Measurements from ENCODE around the gene KIAA0825.

Gene KIAA0825

DNA sequence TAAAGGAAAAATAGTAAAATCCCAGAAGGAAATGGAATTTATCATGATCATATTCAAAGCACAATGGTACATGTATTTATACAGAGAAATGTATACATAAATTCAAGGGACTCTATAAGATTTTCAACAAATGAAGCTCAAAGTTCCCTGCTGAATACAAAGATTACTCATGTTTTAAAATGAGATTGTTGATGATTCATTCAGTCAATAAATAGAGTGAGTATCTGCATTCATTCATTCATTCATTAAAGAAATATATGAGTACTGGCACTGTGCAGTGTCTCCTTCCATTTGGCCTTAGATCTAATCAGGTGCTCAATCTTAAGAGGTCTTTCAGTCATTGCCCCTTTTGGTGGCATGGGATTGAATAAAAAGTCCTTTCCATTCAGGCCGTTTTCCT lies 310.0 kb downstream of the KIAA0825 start:
- no peak for DNase-seq (ENCODE audit: low read depth)

DNA sequence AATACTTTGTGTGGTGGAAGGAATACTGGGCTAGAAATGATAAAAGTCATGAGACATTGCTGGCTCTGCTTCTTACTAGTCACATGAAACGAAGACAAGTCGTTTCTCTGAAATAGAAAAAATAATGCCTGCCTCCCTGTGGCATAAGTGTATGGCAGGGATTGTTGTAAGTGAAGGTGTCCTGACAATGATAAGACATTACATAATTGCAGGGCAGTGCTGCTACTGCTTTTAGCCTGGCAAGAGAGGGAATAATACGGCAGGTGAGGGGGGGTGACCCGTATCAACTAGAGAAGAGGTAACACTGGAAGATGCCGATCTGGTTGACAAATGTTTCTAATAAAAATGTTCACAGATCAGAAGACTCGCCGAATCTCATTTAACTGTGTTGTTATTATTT lies 314.3 kb downstream of the KIAA0825 start:
- no peak for DNase-seq (ENCODE audit: low read depth)

DNA sequence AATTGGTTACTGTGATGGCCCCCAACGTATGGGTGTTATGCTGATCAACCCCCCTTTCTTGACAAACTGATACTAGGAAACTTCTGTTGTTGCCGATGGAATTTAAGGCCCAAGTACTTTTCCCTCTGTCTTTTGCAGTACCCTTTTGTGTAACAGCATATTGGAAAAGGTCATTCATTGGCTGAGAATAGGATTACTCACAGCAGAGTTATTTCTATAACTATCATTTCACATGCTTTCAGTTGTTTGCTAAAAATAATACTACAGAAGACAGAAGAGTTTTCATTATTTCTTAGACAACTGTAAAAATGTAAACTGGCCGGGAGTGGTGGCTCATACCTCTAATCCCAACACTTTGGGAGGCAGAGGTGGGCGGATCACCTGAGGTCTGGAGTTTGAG lies 329.5 kb downstream of the KIAA0825 start:
- DNase-seq (ENCODE audit: low read depth), result no peak

DNA sequence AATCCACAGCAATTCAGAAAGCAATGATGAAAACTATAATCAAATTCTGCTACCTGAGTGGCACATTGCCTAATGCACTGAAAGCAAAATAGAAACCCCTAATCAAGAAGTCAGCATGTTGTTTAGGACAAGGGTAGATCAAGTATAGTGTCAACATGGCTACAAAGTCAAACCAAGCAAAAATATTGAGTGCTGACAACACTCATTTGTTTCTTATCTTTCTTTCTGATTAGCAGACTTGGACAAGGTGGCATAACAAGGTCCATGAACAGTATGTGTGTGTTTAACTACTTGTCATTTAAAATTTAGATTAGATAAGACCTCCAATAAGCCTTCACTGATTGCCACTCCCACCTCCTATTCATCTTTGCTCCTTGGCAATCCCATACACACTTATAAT lies 332.4 kb downstream of the KIAA0825 start:
- no peak for DNase-seq (ENCODE audit: low read depth)

DNA sequence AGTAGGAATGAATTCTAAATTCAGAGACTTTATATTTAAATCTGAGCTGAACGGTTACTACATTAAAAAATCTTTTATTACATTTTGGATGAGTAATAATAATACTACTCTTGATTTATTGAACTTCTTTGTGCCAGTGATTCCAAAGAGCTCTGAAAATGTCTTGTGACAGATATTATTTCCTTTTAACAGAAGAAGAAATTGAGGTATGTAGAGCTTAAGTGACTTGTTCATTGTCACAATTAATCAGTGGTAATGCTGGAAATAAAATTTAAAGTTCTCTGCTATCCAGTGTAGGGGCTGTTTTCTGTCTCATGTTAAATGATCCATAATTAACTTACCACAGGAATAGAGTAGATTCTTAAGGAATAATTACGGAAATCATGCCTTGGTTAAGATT lies 335.3 kb downstream of the KIAA0825 start:
- DNase-seq (ENCODE audit: low read depth), result no peak

DNA sequence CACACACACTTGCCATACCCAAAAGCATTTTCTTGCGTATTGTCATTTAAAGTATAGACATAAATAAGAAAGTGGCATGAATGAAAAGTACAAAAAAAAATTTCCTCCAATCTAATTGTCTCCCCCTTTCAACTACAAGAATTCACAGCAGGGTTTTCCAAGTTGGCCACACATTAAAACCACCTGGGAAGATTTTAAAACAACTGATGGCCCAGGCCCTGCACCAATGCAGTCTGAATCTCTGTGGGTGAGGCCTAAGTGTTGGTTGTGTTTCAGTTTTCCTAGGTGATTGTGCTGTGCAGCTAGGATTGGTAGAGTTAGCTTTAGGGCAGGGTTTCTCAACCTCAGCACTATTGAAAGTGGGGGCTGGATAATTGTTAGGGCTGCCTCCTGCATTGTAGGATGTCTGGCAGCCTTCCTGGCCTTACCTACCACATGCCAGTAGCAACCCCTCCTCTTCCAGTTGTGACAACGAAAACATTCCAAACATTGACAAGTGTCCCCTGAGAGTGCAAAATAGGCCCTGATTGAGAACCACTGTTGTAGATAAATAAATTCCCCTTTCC lies 337.1 kb downstream of the KIAA0825 start:
- DNase-seq (ENCODE audit: low read depth), result no peak

DNA sequence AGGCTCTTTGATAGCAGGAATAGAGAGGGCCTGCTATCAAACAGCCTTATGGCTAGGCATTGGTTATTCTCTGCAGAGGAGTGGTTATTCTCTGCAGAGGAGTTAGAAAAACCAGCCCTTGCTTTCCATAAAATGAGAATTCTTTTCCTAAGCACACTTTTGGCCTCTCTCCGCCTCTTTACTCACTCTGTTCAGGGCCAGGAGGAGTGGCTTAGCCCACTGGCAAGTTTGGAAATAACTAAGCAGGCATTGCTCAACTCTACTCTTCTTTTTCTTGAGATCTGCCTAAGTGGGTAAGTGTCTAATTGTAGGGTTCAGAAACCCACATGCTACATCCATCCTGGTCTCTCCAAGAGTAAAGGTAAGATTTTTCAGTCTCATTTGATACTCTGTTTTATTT lies 341.7 kb downstream of the KIAA0825 start:
- no peak for DNase-seq (ENCODE audit: low read depth)

DNA sequence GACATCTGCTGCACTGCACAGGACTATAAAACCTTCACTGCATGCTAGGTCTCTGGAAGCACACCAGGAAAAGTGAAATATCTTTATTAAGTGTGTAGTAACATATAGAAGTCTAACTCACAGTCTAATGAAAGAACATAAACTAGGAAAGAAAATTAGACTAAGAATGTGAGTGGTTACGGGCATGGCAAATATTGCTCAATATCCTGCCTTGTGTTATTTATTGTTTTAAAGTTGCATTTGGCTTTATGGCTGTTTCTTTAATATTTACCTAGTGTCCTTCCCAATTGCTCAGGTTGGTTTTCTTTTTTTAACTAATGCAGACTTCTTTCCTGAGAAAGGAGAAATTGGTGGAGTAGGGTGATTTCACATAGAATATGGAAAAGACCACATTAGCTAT lies 342.4 kb downstream of the KIAA0825 start:
- DNase-seq (ENCODE audit: low read depth), result no peak

DNA sequence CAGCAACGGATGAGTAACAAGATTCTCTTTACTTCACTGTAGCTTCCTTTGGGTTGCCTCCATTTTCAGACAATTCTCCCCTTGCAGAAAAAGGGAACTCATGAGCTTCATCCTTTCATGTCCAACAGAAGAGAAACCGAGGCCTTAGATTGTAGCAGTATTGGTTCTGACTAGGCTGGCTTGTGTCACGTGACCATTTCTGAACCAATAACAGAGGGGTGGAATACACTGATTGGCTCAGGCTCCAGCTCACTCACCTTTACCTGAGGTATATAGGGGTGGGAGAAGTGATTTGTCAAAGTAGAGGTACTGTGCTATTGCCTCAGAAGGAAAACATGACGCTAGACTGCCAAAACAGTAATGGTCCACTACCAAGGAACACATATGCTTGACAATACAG lies 343.7 kb downstream of the KIAA0825 start:
- DNase-seq (ENCODE audit: low read depth), result no peak

DNA sequence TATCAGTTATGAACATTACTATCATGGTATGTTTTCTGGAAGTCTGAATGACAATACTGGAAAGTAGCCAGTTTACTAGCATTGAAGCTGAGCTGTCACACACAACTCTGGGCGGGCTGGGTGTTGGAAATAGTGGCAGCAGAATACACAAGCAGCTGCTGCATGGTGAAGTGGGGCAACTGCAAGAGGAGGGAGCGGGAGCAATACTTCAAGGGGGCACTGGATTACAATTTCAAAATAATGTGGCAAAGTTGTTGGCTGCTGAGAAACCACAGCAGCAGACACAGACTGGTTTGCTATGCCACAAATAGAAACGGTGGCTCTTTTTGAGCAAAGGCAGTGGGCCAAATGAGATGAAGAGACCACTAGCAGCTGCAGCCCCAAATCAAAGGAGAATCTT lies 350.2 kb downstream of the KIAA0825 start:
- no peak for DNase-seq (ENCODE audit: low read depth)

DNA sequence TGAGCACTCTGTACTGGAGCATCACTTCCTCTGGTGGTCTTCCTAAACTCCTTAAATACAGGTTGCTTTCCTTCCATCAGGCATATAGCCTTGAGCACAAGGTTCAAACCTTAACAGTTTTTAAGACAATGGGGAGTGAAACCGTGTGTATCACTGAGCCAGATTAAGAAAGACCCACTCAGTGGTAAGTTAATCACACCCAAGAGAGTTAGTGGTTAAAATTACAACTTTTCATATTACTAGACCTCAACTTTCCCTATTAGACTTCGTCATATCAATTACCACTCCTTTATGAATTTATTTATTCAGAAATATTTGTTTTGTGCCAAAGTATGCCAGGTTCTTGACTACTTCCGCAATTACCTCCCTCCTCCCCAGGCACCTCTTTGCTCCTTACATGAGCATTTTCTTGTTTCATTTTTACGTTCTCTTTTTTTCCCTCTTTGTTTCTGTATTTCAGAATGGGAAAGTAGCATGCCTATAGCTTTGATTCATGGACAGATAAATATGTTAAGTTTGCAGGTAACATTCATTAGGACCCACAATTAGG lies 351.0 kb downstream of the KIAA0825 start:
- DNase-seq (ENCODE audit: low read depth), result no peak

DNA sequence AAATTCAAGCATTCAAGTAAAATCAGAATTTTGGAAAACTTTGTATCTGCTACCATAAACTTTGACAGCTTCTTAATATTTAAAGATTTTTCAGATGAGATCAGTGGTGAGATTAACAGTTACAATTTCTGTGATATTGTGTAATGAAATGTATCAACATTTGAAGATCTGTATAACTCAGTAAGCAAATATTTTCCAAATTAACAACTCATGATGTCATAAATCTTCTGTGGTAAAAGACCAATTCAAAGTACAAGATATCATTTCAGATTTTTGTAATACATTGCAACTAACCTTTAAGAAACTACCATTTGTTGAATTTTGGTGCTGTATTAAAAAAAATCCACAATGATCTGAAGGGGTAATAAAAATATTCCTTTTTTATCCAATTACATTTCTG lies 352.2 kb downstream of the KIAA0825 start:
- no peak for DNase-seq (ENCODE audit: low read depth)

DNA sequence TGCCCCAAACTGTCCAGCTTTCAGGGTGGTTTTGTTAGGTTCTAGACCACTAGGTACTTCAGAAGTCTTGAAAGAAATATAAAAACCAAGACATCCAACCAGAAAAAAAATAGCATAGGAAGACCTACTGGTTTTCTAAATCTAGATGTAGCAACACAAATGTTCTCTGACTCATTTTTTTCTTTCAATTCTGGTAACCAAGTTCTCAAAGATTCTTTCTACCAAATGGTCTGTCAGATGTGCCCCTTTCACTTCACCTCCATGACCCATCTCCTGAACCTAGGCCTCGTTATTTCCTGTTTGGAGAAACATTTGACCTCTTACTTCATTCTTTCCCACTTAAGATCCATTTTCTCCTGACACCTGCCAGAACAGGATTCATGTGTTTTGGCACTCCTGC lies 355.3 kb downstream of the KIAA0825 start:
- DNase-seq (ENCODE audit: low read depth), result no peak

DNA sequence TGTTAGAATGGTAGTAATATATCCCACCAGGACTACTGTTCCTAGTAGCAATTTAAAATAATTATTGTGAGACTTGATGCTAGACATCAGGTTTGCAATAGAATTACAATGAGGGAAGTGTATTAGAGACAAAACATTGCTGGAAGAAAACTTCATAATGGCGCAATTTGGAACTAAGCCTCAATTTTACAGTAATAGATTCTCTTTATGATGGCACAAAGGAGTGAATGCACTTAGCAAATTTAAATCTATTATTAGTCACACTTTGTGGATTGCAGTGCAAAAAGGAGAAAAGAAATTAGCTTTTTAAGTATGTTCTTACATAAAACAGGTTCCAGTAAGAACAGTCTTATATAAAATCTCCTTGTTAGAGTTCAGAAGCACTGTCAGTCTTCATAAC lies 358.3 kb downstream of the KIAA0825 start:
- DNase-seq (ENCODE audit: low read depth), result no peak

DNA sequence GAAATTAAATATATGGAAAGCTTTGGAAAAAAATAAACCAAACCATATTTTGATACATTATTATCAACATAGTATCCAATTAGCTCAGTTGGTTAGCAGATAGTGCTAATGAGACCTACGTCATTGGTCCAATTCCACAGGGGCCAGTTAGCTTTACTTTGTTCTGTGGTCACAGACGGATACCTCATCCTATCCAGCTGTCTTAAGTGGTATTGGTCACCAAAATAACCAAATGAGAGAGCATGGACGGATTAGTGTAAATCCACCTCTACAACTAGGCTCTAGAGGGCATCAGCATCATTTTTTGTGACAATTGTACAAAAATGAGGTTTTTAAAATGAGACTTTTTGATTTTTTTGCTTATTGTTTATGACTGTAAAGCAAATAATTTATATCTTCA lies 364.2 kb downstream of the KIAA0825 start:
- no peak for DNase-seq (ENCODE audit: low read depth)

DNA sequence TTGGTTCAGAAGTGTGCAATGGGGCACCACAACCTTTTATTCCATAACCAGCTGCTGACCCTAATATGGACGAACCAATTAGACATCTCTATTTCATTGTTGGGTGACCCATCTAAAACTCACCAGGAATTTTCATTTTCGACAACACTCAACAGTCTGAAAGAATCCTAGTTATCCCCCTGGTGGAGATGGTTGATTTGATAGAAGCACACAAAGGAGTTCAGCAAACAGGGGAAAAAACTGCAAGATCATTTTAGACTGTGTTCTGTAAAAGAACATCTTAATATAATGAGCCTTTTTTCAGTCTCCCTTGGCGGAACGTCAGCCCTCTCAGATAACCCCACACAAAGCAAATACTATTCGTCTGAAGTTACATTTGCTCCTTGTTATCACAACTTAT lies 367.4 kb downstream of the KIAA0825 start:
- no peak for DNase-seq (ENCODE audit: low read depth)

DNA sequence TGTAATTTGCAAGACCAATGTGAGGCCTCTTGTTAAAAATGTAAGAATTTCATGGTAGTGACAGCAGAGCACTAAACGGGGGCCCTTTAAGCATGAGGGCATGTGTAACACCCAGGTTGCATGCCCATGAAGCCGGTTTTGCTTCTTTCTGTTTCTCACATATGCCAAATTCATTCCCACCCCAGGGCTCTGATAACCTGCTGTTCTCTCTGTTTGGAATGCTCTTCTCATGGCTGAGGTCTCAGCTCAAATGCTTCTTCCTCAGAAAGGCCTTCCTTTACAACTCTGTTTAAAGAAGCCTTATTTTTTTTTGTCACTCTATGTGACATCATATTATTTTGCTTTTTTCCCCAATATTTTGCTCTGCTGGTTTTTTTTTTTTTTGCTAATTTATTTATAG lies 369.0 kb downstream of the KIAA0825 start:
- DNase-seq (ENCODE audit: low read depth), result no peak

DNA sequence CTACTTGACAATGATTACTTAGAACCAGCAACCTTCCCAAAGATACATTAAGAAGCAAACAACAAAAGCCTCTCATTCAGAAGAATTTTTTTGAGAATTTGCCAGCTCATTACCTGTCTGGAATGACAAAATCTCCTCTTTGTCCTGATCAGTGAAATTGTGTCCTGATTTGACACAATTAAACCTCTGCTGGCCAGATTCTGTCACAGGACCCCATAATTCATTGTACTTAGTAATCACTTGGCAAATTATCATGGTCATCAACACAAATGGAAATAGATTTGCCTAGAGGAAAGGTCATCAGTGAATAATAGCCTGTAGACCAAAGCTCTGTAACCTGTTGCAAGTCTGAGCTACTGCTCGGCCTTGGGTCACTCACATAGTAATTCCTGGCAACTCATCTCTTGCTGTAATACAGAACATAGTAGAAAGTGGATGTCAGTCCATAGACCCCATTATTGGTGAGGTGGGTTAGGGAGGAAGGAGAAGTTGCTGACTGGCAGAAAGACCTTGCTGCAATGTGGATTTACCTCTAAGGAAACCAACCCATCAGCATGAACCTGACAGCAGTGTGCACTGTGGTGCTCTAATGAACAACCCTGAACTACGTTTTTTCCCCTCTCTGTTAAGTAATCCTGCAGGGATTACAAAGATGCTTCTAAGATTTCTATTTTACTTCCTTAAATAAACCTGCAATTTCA lies 370.1 kb downstream of the KIAA0825 start:
- DNase-seq (ENCODE audit: low read depth), result no peak

DNA sequence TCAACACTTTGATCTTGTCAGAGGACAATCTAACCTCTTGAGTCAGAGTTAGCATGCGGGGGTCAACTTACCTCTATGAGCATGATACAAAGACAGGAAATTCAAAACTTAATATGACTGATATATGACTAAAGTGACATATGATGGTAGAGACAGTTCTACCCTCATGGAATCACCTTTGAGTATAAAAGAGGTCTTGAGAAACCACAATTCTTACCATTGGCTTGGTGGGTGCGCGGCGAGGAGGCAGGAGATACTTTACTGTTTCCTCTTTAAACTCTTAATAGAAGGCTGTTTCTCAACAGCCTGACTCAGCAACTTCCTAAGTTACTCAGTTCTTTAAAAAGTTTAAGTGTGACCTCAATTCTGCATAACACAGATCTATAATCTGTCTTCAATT lies 372.8 kb downstream of the KIAA0825 start:
- no peak for DNase-seq (ENCODE audit: low read depth)

DNA sequence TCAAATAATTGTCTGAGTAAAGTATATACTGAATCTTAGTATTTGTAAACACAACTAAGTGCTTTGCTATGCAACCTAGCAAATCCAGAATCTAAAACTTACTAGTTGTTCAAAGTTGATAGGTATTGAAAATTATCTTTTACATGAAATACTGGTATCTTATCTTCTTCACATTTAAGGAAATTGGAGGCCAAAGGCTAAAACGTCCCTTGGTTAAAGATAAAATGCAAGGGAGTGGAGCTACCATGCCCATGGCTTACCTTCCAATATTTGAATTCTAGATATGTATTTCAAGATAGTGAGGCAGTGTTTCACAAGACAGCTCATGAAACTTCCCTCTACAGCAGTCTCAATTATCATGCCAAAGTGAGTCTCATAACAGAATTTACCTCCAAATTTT lies 373.5 kb downstream of the KIAA0825 start:
- DNase-seq (ENCODE audit: low read depth), result no peak

DNA sequence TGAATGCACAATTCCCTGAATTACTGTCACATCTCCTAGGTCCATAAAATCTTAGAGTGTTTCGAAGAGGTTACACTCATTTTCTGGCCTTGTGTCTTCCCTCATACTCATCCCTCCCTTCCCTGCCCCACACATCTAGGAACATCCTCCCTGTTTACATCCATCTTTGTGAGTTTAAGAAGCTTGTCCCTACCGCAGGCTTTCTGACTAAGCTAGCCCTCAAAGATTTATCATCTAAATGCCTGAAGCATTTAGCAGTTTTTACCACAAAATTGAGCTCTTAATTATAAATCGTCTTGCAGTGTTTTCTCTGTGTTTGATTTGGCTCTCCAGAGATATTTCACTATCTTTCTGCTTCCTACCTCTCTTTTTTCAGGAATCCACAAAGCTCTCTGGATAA lies 374.8 kb downstream of the KIAA0825 start:
- DNase-seq (ENCODE audit: low read depth), result no peak

DNA sequence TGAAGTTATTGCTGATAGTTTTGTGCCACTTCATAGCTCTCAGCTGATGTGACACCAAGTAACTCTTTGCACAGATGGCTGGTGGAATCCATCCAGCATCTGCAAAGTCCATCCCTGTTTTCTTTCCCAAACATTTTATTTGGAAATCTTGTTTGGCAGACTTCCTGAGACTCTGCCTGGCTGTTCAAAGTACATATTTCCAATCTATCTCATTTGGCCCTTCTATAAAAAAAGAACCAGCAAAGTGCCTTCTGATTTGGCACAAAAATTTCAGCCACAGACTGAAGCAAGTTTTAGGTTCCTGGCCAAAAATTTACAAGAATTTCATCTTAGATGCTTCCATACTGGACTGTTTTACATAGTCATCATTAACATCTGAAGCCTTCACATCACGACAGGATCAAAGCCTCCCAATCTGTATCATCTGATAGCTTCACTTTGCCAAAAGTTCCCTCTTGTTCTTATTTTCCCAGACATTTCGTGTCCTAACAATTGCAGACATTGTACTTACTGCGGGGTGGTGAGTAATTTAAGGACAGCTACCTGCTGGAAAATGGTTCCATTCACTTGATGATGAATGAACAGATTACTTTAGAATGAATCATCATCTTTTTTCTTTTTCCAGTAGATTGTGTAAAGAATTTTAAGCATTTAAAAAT lies 377.3 kb downstream of the KIAA0825 start:
- DNase-seq (ENCODE audit: low read depth), result no peak

DNA sequence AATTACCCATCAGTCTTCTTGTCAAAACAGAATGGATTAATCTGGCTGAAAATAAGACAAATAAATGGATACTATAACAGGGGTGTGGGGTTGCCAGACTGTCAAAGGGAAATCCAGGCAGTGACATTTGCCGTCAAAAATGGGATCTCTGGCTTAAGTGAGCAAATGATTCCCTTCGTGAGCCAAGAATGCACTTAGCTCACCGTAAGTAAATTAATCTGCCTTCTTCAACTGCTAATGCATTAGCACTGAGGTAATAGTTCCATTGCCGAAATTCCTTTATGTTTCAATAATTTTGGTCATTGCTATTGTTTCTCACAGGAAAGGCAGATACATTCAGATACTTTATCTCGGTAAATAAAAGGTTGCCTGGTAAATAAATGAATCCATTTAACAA lies 377.8 kb downstream of the KIAA0825 start:
- DNase-seq (ENCODE audit: low read depth), result no peak

DNA sequence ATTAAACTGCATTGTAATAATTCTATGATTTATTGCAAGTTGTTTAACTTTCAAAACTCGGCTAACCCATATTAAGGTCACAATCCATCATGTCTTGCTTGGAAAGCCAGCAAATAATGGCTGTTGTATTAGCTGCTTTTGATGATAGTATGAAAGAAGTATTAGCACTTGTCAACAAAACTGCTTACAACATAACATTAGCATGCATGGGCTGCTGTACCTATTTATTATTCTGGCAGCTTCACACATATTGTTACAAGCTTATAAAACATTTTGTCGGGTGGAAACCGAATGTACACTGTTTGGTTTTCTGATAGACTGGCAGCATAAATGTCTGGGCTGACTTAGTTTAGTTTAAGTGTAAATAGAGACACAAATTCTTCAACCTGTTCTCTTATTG lies 378.3 kb downstream of the KIAA0825 start:
- DNase-seq (ENCODE audit: low read depth), result no peak

All from CMK (cell line).